ENCODE data around the gene KRT75.

DNA sequence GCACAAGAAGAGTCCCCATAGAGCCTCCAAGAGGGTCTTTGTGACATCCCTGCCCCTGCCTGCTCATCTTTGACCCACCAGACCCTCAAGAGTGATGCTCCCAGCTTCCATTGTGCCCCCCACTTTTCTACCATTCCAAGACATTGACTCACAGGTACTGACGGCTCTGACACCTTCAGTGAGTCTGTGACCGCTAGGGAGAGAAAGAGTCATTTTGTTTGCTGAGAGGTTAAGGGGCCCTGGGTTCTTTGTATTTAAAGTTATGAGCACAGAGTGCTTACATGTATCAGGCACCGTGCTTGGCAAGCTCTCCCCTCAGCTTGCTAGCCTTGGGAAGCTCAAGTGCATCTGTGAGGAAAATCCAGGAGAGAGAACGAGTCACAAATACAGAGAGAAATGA, 21.0 kb downstream of the KRT75 start:
- TF ChIP-seq, protein P1, sequence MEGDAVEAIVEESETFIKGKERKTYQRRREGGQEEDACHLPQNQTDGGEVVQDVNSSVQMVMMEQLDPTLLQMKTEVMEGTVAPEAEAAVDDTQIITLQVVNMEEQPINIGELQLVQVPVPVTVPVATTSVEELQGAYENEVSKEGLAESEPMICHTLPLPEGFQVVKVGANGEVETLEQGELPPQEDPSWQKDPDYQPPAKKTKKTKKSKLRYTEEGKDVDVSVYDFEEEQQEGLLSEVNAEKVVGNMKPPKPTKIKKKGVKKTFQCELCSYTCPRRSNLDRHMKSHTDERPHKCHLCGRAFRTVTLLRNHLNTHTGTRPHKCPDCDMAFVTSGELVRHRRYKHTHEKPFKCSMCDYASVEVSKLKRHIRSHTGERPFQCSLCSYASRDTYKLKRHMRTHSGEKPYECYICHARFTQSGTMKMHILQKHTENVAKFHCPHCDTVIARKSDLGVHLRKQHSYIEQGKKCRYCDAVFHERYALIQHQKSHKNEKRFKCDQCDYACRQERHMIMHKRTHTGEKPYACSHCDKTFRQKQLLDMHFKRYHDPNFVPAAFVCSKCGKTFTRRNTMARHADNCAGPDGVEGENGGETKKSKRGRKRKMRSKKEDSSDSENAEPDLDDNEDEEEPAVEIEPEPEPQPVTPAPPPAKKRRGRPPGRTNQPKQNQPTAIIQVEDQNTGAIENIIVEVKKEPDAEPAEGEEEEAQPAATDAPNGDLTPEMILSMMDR (IDR thresholded peaks at IDR 0.05): no peak
- TF ChIP-seq POLR2A (IDR thresholded peaks at IDR 0.05): no peak
